Keratinocyte (primary cell): ENCODE measurements around the gene HDAC9. TPM values are rescaled to one million over a fixed set of nuclear protein-coding genes. Genes with fewer than 3 reads are reported as not detected.

ENCODE experiments used
- DNase-seq: peaks from one replicate; pipeline ENCODE4 v3.0.0-alpha.2; 2011; ENCODE audit warnings: low read depth, missing footprints, low spot score
- FAIRE-seq: peaks from 2 replicates; lab custom pipeline; 2011; peaks lifted over from hg19 to GRCh38; lab: Jason Lieb, UNC
- H2AFZ ChIP-seq: 2 replicates; pipeline ENCODE4 v1.6.0; 2012; ENCODE audit warnings: low read length, control low read depth, inconsistent platforms; ENCODE audit not compliant: control insufficient read depth
- H3K27ac ChIP-seq: 2 replicates; pipeline ENCODE4 v1.5.1; 2011; ENCODE audit warnings: low read length; ENCODE audit not compliant: control insufficient read depth, insufficient read depth
- H3K27me3 ChIP-seq: 3 replicates; pipeline ENCODE4 v1.6.0; 2011; ENCODE audit warnings: low read length; ENCODE audit not compliant: control insufficient read depth, insufficient read depth; ENCODE audit errors: extremely low read depth
- H3K36me3 ChIP-seq, 2 experiments: 2 replicates in 1 of 2; 3 replicates in 1 of 2; pipeline ENCODE4 v1.5.1; 2011; ENCODE audit warnings: low read length in 2 of 2, mild to moderate bottlenecking in 1 of 2; ENCODE audit not compliant: control insufficient read depth in 2 of 2, insufficient read depth in 2 of 2; ENCODE audit errors: extremely low read depth in 1 of 2
- H3K4me1 ChIP-seq: 3 replicates; pipeline ENCODE4 v1.5.1; 2011; ENCODE audit warnings: low read length; ENCODE audit not compliant: control insufficient read depth, insufficient read depth; ENCODE audit errors: extremely low read depth
- H3K4me2 ChIP-seq: 3 replicates; pipeline ENCODE4 v1.6.0; 2011; ENCODE audit warnings: low read depth, low read length; ENCODE audit not compliant: control insufficient read depth, insufficient read depth; ENCODE audit errors: extremely low read depth
- H3K4me3 ChIP-seq, 3 experiments: fragments of 200-600 bp in 1 of 3; sonication (generic) in 1 of 3; 2 replicates in 2 of 3; 3 replicates in 1 of 3; pipeline ENCODE4 v1.5.1; 2011 to 2016; ENCODE audit warnings: low read length in 3 of 3, mild to moderate bottlenecking in 3 of 3, control low read depth in 2 of 3, inconsistent platforms in 1 of 3, low read depth in 1 of 3, mixed read lengths in 1 of 3, mixed run types in 1 of 3, moderate library complexity in 1 of 3; ENCODE audit not compliant: control insufficient read depth in 2 of 3, insufficient read depth in 2 of 3; ENCODE audit errors: extremely low read depth in 1 of 3
- H3K79me2 ChIP-seq: 2 replicates; pipeline ENCODE4 v1.6.0; 2012; ENCODE audit warnings: low read length; ENCODE audit not compliant: control insufficient read depth, insufficient read depth
- H3K9ac ChIP-seq: 3 replicates; pipeline ENCODE4 v1.6.0; 2011; ENCODE audit warnings: low read length; ENCODE audit not compliant: control insufficient read depth, insufficient read depth; ENCODE audit errors: extremely low read depth
- H3K9me1 ChIP-seq: 3 replicates; pipeline ENCODE4 v1.6.0; 2011; ENCODE audit warnings: low read length; ENCODE audit not compliant: control insufficient read depth, insufficient read depth; ENCODE audit errors: extremely low read depth
- H3K9me3 ChIP-seq: 2 replicates; pipeline ENCODE4 v1.5.1; 2012; ENCODE audit warnings: low read depth, low read length; ENCODE audit not compliant: control insufficient read depth
- H4K20me1 ChIP-seq: 3 replicates; pipeline ENCODE4 v1.6.0; 2011; ENCODE audit warnings: low read length; ENCODE audit not compliant: control insufficient read depth, insufficient read depth; ENCODE audit errors: extremely low read depth
- EZH2 ChIP-seq: IDR thresholded peaks from one replicate; pipeline ENCODE4 v1.6.1; 2012; ENCODE audit warnings: inconsistent platforms, mild to moderate bottlenecking, low read length, moderate library complexity
- dilution Hi-C: fragments of 300-500 bp; cut with MboI; formaldehyde crosslinking; loops from one replicate; pipeline ENCODE4 v1.7.0; 2020; ENCODE audit warnings: low sequenced_read_pairs; ENCODE audit not compliant: extremely low pct_ligation_motif_present
- polyA plus RNA-seq, 5 experiments: library from polyadenylated mRNA; depleted of rRNA in 3 of 5; stranded (reverse) in 3 of 5; stranded (forward) in 1 of 5; unstranded in 1 of 5; fragments of >200 nt; gene quantifications; 1 replicate in 1 of 5; 2 replicates in 3 of 5; 3 replicates in 1 of 5; pipeline versions ENCODE4 v1.2.1 to v1.2.3, GENCODE V29; 2011 to 2012; ENCODE audit warnings: missing spikeins in 2 of 5, low read depth in 1 of 5, low replicate concordance in 1 of 5
- TF ChIP-seq, protein P1 (sequence below), 3 experiments: IDR thresholded peaks in 1 of 3; conservative IDR thresholded peaks in 1 of 3; optimal IDR thresholded peaks in 1 of 3; 2 replicates in 2 of 3; 3 replicates in 1 of 3; pipeline versions ENCODE3 to v1.5.1; 2011; ENCODE audit warnings: low read length in 3 of 3, mild to moderate bottlenecking in 3 of 3, moderate library complexity in 2 of 3, control low read depth in 1 of 3, inconsistent platforms in 1 of 3; ENCODE audit not compliant: insufficient read depth in 2 of 3; ENCODE audit errors: extremely low read depth in 1 of 3

Gene HDAC9
- polyA plus RNA-seq, 1 donor (not counting 4 experiments of a cell fraction or from before 2014, with no cell fraction given), result 24.6 TPM

GRCh38 chr7:18798088-18798906, 302.7 kb downstream of the HDAC9 start:
- no peak for TF ChIP-seq EZH2
- Histone ChIP-seq H3K9ac (no peak overlapping the region), H3K9me1 (no peaks in the 10 kb centered on the region), H3K4me1 (no peaks in the 10 kb centered on the region), H3K4me2 (no peak overlapping the region), H3K9me3 (no peaks in the 10 kb centered on the region), H3K79me2 (no peaks in the 10 kb centered on the region), H4K20me1 (no peaks in the 10 kb centered on the region), H3K27ac (no peak overlapping the region), H3K4me3 (no peak overlapping the region), H2AFZ (no peak overlapping the region), H3K27me3 (no peaks in the 10 kb centered on the region), H3K36me3 (no peaks in the 10 kb centered on the region)
- DNase-seq, result no peak
- FAIRE-seq, result no peak
- dilution Hi-C loops, result no loop called here

DNA sequence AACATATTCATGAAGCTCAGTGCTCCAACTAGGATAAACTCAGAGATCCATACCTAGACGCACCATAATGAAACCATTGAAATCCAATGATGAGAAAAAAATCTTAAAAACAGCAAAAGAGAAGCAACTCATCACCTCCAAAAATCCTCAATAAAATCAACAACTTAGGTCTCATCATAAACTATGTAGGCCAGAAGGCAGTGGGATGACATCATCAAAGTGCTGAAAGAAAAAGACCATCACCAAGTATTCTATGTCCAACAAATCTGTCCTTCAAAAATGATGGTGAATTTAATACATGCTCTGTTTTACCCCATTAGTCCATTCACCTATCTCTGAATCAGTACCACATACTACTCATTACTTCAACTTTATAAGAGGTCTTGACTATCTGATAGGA, 304.4 kb downstream of the HDAC9 start:
- Histone ChIP-seq H3K27ac (no peak overlapping the region), H3K9me1 (no peaks in the 10 kb centered on the region), H3K9me3 (no peaks in the 10 kb centered on the region), H2AFZ (no peak overlapping the region), H3K9ac (no peak overlapping the region), H3K4me2 (no peak overlapping the region), H3K4me1 (no peaks in the 10 kb centered on the region), H3K36me3 (no peaks in the 10 kb centered on the region), H3K79me2 (no peaks in the 10 kb centered on the region), H3K4me3 (no peak overlapping the region), H3K27me3 (no peaks in the 10 kb centered on the region), H4K20me1 (no peaks in the 10 kb centered on the region)
- TF ChIP-seq EZH2, result no peak
- TF ChIP-seq, protein P1, sequence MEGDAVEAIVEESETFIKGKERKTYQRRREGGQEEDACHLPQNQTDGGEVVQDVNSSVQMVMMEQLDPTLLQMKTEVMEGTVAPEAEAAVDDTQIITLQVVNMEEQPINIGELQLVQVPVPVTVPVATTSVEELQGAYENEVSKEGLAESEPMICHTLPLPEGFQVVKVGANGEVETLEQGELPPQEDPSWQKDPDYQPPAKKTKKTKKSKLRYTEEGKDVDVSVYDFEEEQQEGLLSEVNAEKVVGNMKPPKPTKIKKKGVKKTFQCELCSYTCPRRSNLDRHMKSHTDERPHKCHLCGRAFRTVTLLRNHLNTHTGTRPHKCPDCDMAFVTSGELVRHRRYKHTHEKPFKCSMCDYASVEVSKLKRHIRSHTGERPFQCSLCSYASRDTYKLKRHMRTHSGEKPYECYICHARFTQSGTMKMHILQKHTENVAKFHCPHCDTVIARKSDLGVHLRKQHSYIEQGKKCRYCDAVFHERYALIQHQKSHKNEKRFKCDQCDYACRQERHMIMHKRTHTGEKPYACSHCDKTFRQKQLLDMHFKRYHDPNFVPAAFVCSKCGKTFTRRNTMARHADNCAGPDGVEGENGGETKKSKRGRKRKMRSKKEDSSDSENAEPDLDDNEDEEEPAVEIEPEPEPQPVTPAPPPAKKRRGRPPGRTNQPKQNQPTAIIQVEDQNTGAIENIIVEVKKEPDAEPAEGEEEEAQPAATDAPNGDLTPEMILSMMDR (optimal IDR thresholded peaks at IDR 0.05 in 1 of 3, IDR thresholded peaks at IDR 0.05 in 1 of 3, conservative IDR thresholded peaks at IDR 0.05 in 1 of 3; ENCODE audit: extremely low read depth in 1 of 3, insufficient read depth in 2 of 3, low read length in 3 of 3), result no peak
- DNase-seq, result no peak
- dilution Hi-C loops, result no loop called here
- no peak for FAIRE-seq
